A549 (cell line): Measurements from ENCODE around the gene PLEKHF1.

ENCODE experiments used
- BHLHE40 ChIP-seq: IDR thresholded peaks from 2 replicates; pipeline ENCODE4 v1.6.1; 2012; ENCODE audit warnings: low read depth, low read length, inconsistent platforms
- CEBPB ChIP-seq, 2 experiments: fragments of >200 bp in 1 of 2; sonication (Bioruptor Twin) in 1 of 2; formaldehyde crosslinking in 1 of 2; IDR thresholded peaks; 2 replicates each; pipeline ENCODE4 v1.6.1; 2012 to 2016
- CHD4 ChIP-seq: fragments of 200-600 bp; sonication (generic); IDR thresholded peaks from 2 replicates; pipeline ENCODE4 v1.6.1; 2016; ENCODE audit warnings: antibody characterized with exemption, mild to moderate bottlenecking, borderline replicate concordance
- CTCF ChIP-seq: fragments of >200 bp; sonication (Bioruptor Twin); formaldehyde crosslinking; IDR thresholded peaks from 3 replicates; pipeline ENCODE4 v1.5.1; 2016
- POLR2A ChIP-seq: IDR thresholded peaks from 2 replicates; pipeline ENCODE4 v1.6.1; 2012; ENCODE audit warnings: mild to moderate bottlenecking, low read length
- RAD21 ChIP-seq, 2 experiments: fragments of >200 bp in 1 of 2; sonication (Bioruptor Twin) in 1 of 2; formaldehyde crosslinking in 1 of 2; IDR thresholded peaks in 1 of 2; conservative IDR thresholded peaks in 1 of 2; 2 replicates in 1 of 2; 3 replicates in 1 of 2; pipeline ENCODE4 v1.6.1; 2012 to 2018; ENCODE audit warnings: inconsistent platforms in 1 of 2

DNA sequence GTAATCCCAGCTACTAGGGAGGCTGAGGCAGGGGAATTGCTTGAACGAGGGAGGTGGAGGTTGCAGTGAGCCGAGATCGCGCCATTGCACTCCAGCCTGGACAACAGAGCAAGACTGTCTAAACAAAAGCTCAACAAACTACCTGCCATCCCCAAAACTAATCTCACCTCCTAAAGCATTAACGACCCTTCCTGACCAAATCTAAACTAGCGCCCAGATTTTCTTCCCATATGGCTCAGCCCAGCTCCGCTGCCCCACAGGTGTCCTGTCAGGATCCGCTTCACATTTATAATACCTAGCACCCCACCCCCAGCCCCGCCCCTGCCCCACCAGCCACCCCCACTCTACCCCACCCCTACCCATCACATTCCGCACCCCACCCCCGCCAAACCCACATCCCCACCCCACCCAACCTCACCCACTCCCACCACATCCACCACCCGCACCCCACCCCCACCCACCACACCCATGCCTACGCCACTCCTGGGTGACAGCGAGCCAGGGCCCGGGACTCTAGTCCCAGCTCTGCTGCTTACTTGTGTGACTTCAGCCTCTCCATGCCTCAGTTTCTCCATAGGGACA lies 49.2 kb downstream of the PLEKHF1 start:
- no peak for TF ChIP-seq POLR2A
- no peak for TF ChIP-seq CEBPB (IDR thresholded peaks at IDR 0.05)
- TF ChIP-seq BHLHE40 = no peak
- TF ChIP-seq CHD4 = no peak
- no peak for TF ChIP-seq CTCF
- no peak for TF ChIP-seq RAD21 (conservative IDR thresholded peaks at IDR 0.05 in 1 of 2, IDR thresholded peaks at IDR 0.05 in 1 of 2)
